Stomach smooth muscle (tissue), 2 donors: ENCODE results near the gene TCTN1.

ENCODE experiments used
- H3K27ac ChIP-seq: one replicate; pipeline ENCODE4 v1.7.0; 2013; ENCODE audit warnings: mild to moderate bottlenecking, low read length, inconsistent platforms
- H3K27me3 ChIP-seq, 2 donors: one replicate each; pipeline ENCODE4 v1.7.0; 2013; ENCODE audit warnings: low read length in 2 of 2; ENCODE audit not compliant: insufficient read depth in 2 of 2, control insufficient read depth in 1 of 2
- H3K36me3 ChIP-seq, 2 donors: one replicate each; pipeline ENCODE4 v1.7.0; 2013; ENCODE audit warnings: low read length in 2 of 2; ENCODE audit not compliant: control insufficient read depth in 2 of 2, insufficient read depth in 2 of 2
- H3K4me1 ChIP-seq: one replicate; pipeline ENCODE4 v1.7.0; 2013; ENCODE audit warnings: low read length; ENCODE audit not compliant: control insufficient read depth, insufficient read depth
- H3K4me3 ChIP-seq, 2 donors: one replicate each; pipeline ENCODE4 v1.7.0; 2013; ENCODE audit warnings: low read length in 2 of 2
- H3K9ac ChIP-seq, 2 donors: one replicate each; pipeline ENCODE4 v1.7.0; 2013; ENCODE audit warnings: low read length in 2 of 2, mild to moderate bottlenecking in 1 of 2
- H3K9me3 ChIP-seq, 2 donors: one replicate each; pipeline ENCODE4 v1.7.0; 2013; ENCODE audit warnings: low read length in 2 of 2; ENCODE audit not compliant: control insufficient read depth in 2 of 2
- donor health status: healthy.
- donor health status: Pancreatic carcinoma.

The TCTN1 gene

GRCh38 chr12:110661337-110661972 is 47.5 kb downstream of the TCTN1 start:
- no peak overlapping the region for H3K27ac ChIP-seq
- H3K36me3 ChIP-seq, result peaks cover 0 to 5% of the 10 kb centered on the region in 2 donors
- no peak overlapping the region for H3K9ac ChIP-seq
- no peak overlapping the region for H3K4me3 ChIP-seq
- H3K27me3 ChIP-seq, result no peaks in the 10 kb centered on the region
- H3K4me1 ChIP-seq, result no peaks in the 10 kb centered on the region
- peaks cover 3 to 4% of the 10 kb centered on the region in 2 donors for H3K9me3 ChIP-seq

- Histone ChIP-seq H3K9ac (no peak overlapping the region), H3K36me3 (peaks cover 0 to 2% of the 10 kb centered on the region in 2 donors), H3K4me3 (no peak overlapping the region), H3K9me3 (peaks cover 4 to 5% of the 10 kb centered on the region in 2 donors), H3K4me1 (no peaks in the 10 kb centered on the region), H3K27me3 (no peaks in the 10 kb centered on the region), H3K27ac (no peak overlapping the region)
Observed at GRCh38 chr12:110666892-110667291, 53.0 kb downstream of the TCTN1 start.

GRCh38 chr12:110667671-110668070 is 53.7 kb downstream of the TCTN1 start:
- no peak overlapping the region for H3K27ac ChIP-seq
- H3K9ac ChIP-seq, result no peak overlapping the region
- H3K9me3 ChIP-seq, result peaks cover 4 to 5% of the 10 kb centered on the region in 2 donors

GRCh38 chr12:110668480-110669192 is 54.7 kb downstream of the TCTN1 start:
- Histone ChIP-seq H3K9me3 (peaks cover 4 to 5% of the 10 kb centered on the region in 2 donors), H3K27me3 (no peaks in the 10 kb centered on the region), H3K4me3 (no peak overlapping the region), H3K9ac (no peak overlapping the region), H3K36me3 (peaks cover 0 to 2% of the 10 kb centered on the region in 2 donors), H3K4me1 (no peaks in the 10 kb centered on the region), H3K27ac (no peak overlapping the region)

More at GRCh38 chr12:110667671-110668070, 53.7 kb downstream of the TCTN1 start:
- H3K4me1 ChIP-seq, result no peaks in the 10 kb centered on the region
- H3K27me3 ChIP-seq, result no peaks in the 10 kb centered on the region
- no peak overlapping the region for H3K4me3 ChIP-seq
- H3K36me3 ChIP-seq, result peaks cover 0 to 2% of the 10 kb centered on the region in 2 donors

- H3K27ac ChIP-seq, result no peak overlapping the region
- no peaks in the 10 kb centered on the region for H3K27me3 ChIP-seq
- H3K4me3 ChIP-seq, result no peak overlapping the region
- no peaks in the 10 kb centered on the region for H3K4me1 ChIP-seq
- no peak overlapping the region for H3K9ac ChIP-seq
- peaks cover 4 to 5% of the 10 kb centered on the region in 2 donors for H3K9me3 ChIP-seq
- peaks cover 0 to 2% of the 10 kb centered on the region in 2 donors for H3K36me3 ChIP-seq
Observed at GRCh38 chr12:110669193-110669502, 55.2 kb downstream of the TCTN1 start.

GRCh38 chr12:110670161-110670701 is 56.3 kb downstream of the TCTN1 start:
- no peaks in the 10 kb centered on the region for H3K27me3 ChIP-seq
- no peak overlapping the region for H3K4me3 ChIP-seq

GRCh38 chr12:110676171-110676570 is 62.2 kb downstream of the TCTN1 start:
- Histone ChIP-seq H3K27me3 (no peaks in the 10 kb centered on the region), H3K4me1 (peaks cover 2% of the 10 kb centered on the region), H3K9me3 (no peaks in the 10 kb centered on the region), H3K9ac (no peak overlapping the region), H3K27ac (no peak overlapping the region), H3K4me3 (no peak overlapping the region), H3K36me3 (no peaks in the 10 kb centered on the region)

More at GRCh38 chr12:110670161-110670701, 56.3 kb downstream of the TCTN1 start:
- Histone ChIP-seq H3K27ac (no peak overlapping the region), H3K36me3 (no peaks in the 10 kb centered on the region), H3K9me3 (peaks cover 0 to 5% of the 10 kb centered on the region in 2 donors), H3K9ac (no peak overlapping the region), H3K4me1 (no peaks in the 10 kb centered on the region)

- Histone ChIP-seq H3K36me3 (no peaks in the 10 kb centered on the region), H3K27ac (no peak overlapping the region), H3K27me3 (no peaks in the 10 kb centered on the region), H3K9ac (no peak overlapping the region), H3K9me3 (no peaks in the 10 kb centered on the region), H3K4me3 (no peak overlapping the region), H3K4me1 (peaks cover 2% of the 10 kb centered on the region)
Observed at GRCh38 chr12:110677206-110677911, 63.4 kb downstream of the TCTN1 start.

- peaks cover 2% of the 10 kb centered on the region for H3K4me1 ChIP-seq
- no peaks in the 10 kb centered on the region for H3K27me3 ChIP-seq
- H3K27ac ChIP-seq, result no peak overlapping the region
- no peak overlapping the region for H3K9ac ChIP-seq
- H3K36me3 ChIP-seq, result no peaks in the 10 kb centered on the region
- no peak overlapping the region for H3K4me3 ChIP-seq
- no peaks in the 10 kb centered on the region for H3K9me3 ChIP-seq
Observed at GRCh38 chr12:110677982-110678381, 64.1 kb downstream of the TCTN1 start.

GRCh38 chr12:110679201-110679600 is 65.3 kb downstream of the TCTN1 start:
- H3K36me3 ChIP-seq, result no peaks in the 10 kb centered on the region

More at GRCh38 chr12:110679201-110679600, 65.3 kb downstream of the TCTN1 start:
- no peak overlapping the region for H3K9ac ChIP-seq
- H3K27me3 ChIP-seq, result no peaks in the 10 kb centered on the region
- H3K9me3 ChIP-seq, result no peaks in the 10 kb centered on the region
- H3K4me3 ChIP-seq, result no peak overlapping the region
- H3K27ac ChIP-seq, result no peak overlapping the region
- peaks cover 2% of the 10 kb centered on the region for H3K4me1 ChIP-seq
